ENCODE data around the gene NFKBIB.

Gene NFKBIB

GRCh38 chr19:38900743-38901190 lies 998 bp downstream of the NFKBIB start:
- TF ChIP-seq CTCF (conservative IDR thresholded peaks at IDR 0.05; ENCODE audit: low read length): no peak
- H3K4me3 ChIP-seq (ENCODE audit: low read length): peak overlapping the region; percentile 82
- DNase-seq (ENCODE audit: low read depth): no peak

DNA sequence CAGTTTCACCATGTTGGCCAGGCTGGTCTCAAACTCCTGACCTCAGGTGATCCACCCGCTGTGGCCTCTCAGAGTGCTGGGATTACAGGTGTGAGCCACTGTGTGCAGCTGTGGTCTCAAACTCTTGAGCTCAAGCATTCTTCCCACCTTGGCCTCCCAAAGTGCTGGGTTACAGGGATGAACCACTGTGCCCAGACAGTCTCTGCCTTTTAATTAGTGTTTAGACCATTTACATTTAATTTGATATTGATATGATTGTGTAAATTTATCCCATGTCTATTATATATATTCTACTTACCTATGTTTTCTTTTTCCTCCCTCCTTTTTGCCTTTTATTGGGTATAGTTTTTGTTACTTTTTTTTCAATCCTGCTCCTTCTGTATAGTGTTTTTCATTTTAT lies 1.9 kb downstream of the NFKBIB start:
- no peak for DNase-seq (ENCODE audit: low read depth)
- no peak overlapping the region for H3K4me3 ChIP-seq (ENCODE audit: low read length)
- TF ChIP-seq CTCF (conservative IDR thresholded peaks at IDR 0.05; ENCODE audit: low read length): no peak

DNA sequence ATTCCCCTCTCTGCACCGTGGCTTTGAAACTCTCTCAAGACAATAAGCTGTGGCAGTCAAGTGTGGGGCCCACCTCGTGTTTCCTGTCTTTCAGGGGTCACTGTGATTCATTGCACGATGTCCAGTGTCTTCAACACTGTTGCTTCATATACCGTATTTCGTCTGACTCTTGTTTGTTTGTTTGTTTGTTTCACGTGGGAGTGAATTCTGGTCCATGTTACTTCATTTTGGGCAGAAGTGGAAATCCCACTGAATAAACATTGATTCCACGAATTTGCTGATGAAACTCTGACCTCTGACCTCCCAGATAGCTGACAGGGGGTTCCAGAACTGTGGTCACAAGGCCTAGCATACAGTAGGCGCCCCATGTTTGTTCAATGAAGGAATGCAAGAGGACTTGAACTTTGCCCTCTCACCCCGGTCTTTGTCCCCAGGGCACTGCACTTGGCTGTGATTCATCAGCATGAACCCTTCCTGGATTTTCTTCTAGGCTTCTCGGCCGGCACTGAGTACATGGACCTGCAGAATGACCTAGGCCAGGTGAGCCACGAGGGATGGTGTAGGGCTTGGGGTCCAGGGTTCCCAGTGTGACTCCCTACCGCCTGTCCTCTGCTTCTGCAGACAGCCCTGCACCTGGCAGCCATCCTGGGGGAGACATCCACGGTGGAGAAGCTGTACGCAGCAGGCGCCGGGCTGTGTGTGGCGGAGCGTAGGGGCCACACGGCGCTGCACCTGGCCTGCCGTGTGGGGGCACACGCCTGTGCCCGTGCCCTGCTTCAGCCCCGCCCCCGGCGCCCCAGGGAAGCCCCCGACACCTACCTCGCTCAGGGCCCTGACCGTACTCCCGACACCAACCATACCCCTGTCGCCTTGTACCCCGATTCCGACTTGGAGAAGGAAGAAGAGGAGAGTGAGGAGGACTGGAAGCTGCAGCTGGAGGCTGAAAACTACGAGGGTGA lies 5.1 kb downstream of the NFKBIB start:
- H3K4me3 ChIP-seq (ENCODE audit: low read length): no peak overlapping the region
- no peak for DNase-seq (ENCODE audit: low read depth)
- no peak for TF ChIP-seq CTCF (conservative IDR thresholded peaks at IDR 0.05; ENCODE audit: low read length)

DNA sequence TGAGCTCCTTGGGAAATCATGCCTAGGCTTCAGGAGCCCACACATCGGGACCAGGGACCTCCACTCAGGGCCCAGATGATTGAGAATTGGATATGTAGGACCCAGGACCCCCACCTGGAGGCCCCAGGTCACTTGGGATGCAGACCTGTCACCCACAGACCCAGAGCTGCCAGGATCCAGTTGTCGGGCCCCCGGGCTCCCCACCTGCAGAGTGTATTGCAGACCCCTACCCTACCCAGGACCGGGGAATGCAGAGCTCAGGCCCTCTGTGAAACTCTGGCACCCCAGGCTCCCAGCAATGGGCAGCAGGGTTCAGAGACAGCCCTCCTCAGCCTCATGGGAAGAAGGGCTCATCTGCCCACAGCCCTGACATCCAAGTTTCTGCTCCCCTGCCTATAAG lies 5.9 kb downstream of the NFKBIB start:
- no peak for TF ChIP-seq CTCF (conservative IDR thresholded peaks at IDR 0.05; ENCODE audit: low read length)
- H3K4me3 ChIP-seq (ENCODE audit: low read length): no peak overlapping the region
- DNase-seq (ENCODE audit: low read depth): no peak

DNA sequence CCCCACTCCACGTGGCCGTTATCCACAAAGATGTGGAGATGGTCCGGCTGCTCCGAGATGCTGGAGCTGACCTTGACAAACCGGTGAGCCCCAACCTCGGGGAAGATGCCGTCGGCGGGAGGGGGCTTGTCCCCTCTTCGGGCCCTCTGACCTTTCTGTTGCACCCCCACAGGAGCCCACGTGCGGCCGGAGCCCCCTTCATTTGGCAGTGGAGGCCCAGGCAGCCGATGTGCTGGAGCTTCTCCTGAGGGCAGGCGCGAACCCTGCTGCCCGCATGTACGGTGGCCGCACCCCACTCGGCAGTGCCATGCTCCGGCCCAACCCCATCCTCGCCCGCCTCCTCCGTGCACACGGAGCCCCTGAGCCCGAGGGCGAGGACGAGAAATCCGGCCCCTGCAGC lies 7.5 kb downstream of the NFKBIB start:
- TF ChIP-seq CTCF (conservative IDR thresholded peaks at IDR 0.05; ENCODE audit: low read length): no peak
- no peak overlapping the region for H3K4me3 ChIP-seq (ENCODE audit: low read length)
- no peak for DNase-seq (ENCODE audit: low read depth)

DNA sequence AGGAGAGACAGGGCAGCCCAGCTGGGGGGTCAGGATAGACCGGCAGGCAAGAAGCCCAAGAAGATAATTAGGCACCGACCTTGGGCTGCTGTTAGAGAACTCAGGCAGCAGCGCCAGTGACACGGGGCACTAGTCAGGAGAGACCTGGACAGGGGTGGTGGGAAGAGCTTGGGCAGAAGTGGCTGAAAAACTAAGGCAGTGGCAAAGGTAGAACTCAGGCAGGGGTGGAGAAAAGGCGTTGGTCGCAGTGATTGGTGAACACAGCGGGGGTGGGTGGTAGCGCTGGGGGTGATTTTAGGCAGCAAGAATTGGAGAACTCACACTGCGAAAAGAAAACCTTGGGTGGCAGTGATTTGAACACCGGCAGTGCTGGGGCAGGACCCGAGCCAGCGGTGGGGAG lies 7.9 kb downstream of the NFKBIB start:
- no peak for TF ChIP-seq CTCF (conservative IDR thresholded peaks at IDR 0.05; ENCODE audit: low read length)
- no peak for DNase-seq (ENCODE audit: low read depth)
- H3K4me3 ChIP-seq (ENCODE audit: low read length): no peak overlapping the region

GRCh38 chr19:38908911-38909310 lies 9.1 kb downstream of the NFKBIB start:
- TF ChIP-seq CTCF (conservative IDR thresholded peaks at IDR 0.05; ENCODE audit: low read length): no peak
- H3K4me3 ChIP-seq (ENCODE audit: low read length): no peak overlapping the region
- no peak for DNase-seq (ENCODE audit: low read depth)

All from AG10803 (cell line).